ENCODE results near the gene OR5K2. TPM values are rescaled to one million over a fixed set of nuclear protein-coding genes. Genes with fewer than 3 reads are reported as not detected.

OR5K2 gene
- total and polyA plus RNA-seq, 2 donors (not counting 1 experiment from before 2014, with no cell fraction given) = not detected

DNA sequence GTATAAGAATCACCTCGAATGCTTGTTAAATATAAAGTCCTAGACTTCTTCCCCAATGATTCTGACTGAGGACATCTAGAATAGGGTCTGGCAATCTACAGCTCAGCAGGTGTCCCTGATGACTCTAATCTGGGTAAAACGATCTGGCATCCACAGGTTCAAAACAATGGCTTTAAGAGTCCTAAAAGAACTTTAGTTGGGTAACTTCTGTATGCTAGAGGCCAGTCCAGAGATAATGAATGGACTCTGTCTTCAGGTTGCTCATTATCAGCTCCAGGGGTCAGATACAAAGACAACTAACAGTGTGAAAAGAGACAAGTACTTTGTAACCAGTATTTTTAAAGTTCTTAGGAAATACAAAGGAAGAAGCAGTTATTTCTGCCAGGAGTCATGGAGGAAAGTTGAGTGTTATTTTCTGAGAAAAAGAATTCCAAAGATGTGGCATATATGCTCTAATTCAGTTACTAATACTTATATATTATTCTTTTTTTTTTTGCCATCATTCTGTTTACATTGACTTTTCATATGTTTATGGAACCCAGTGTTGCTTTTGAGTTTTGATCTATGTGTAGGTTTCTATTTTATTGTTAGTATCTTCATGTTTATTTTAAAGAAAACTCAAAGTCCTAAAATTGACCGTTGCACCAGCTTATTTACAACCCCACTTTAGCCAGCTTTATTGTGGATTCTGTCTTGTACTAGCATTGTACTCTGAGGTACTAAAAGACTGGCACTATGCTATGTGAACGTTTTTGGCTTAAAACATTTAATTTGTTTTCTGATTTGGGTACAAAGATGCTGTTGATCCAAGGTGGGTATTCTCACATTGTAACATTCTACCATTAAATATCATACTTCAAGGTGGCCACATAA lies 31.2 kb downstream of the OR5K2 start:
- H3K27ac ChIP-seq (ENCODE audit: low read length in 2 of 2) = no peak overlapping the region
- no peaks in the 10 kb centered on the region for H3K36me3 ChIP-seq (replicated peaks in 1 of 2; ENCODE audit: control extremely low read depth in 1 of 2, control insufficient read depth in 1 of 2, extremely low read depth in 1 of 2, insufficient read depth in 2 of 2, low read length in 1 of 2)
- CTCF ChIA-PET = interaction anchor here (0.7 to 0.9 kb wide), 2 partner anchors 8 to 46 kb away, joined by 3 to 4 read pairs; no protein-coding TSS in a partner anchor
- H3K27me3 ChIP-seq (replicated peaks in 1 of 4; ENCODE audit: control extremely low read depth in 1 of 4, control insufficient read depth in 3 of 4, insufficient read depth in 4 of 4, low read length in 3 of 4) = peaks cover 0 to 3% (median 0%) of the 10 kb centered on the region in 4 experiments
- intact Hi-C loops (cut with micrococcal nuclease) = no loop called here
- DNase-seq (no peak), ATAC-seq (ENCODE audit: low read depth) (no peak)
- POLR2A ChIA-PET = no interaction called here
- Mint-ChIP-seq H3K4me1 (peaks cover 3% of the 10 kb centered on the region), H3K9me3 (ENCODE audit: insufficient read depth) (no peaks in the 10 kb centered on the region), H3K4me3 (no peak overlapping the region), H3K27me3 (peaks cover 3% of the 10 kb centered on the region), H3K27ac (no peak overlapping the region)
- H3K79me2 ChIP-seq (ENCODE audit: control insufficient read depth, insufficient read depth, low read length) = no peaks in the 10 kb centered on the region
- H2AFZ ChIP-seq (ENCODE audit: insufficient read depth, low read depth, low read length, poor library complexity, severe bottlenecking) = no peak overlapping the region
- no peak overlapping the region for H3K9ac ChIP-seq (ENCODE audit: low read length)
- no peaks in the 10 kb centered on the region for H3K9me3 ChIP-seq (ENCODE audit: control extremely low read depth in 1 of 3, control insufficient read depth in 2 of 3, insufficient read depth in 1 of 3, low read length in 2 of 3)
- no peak overlapping the region for H3K4me2 ChIP-seq (replicated peaks; ENCODE audit: low read depth, low read length, poor library complexity, severe bottlenecking)
- no peak for TF ChIP-seq EZH2 (IDR thresholded peaks at IDR 0.05; ENCODE audit: borderline replicate concordance, insufficient read depth, low read depth, low read length, poor library complexity, severe bottlenecking)
- TF ChIP-seq, protein P1, sequence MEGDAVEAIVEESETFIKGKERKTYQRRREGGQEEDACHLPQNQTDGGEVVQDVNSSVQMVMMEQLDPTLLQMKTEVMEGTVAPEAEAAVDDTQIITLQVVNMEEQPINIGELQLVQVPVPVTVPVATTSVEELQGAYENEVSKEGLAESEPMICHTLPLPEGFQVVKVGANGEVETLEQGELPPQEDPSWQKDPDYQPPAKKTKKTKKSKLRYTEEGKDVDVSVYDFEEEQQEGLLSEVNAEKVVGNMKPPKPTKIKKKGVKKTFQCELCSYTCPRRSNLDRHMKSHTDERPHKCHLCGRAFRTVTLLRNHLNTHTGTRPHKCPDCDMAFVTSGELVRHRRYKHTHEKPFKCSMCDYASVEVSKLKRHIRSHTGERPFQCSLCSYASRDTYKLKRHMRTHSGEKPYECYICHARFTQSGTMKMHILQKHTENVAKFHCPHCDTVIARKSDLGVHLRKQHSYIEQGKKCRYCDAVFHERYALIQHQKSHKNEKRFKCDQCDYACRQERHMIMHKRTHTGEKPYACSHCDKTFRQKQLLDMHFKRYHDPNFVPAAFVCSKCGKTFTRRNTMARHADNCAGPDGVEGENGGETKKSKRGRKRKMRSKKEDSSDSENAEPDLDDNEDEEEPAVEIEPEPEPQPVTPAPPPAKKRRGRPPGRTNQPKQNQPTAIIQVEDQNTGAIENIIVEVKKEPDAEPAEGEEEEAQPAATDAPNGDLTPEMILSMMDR (IDR thresholded peaks at IDR 0.05) = no peak
- no peaks in the 10 kb centered on the region for H3K4me1 ChIP-seq (ENCODE audit: control insufficient read depth in 2 of 2, insufficient read depth in 2 of 2, low read length in 2 of 2)
- WGBS (ENCODE audit: insufficient coverage) = 100% methylated on average over 1 of the region's 4 CpGs
- no peak overlapping the region for H3K4me3 ChIP-seq (ENCODE audit: control extremely low read depth in 1 of 5, extremely low read depth in 1 of 5, insufficient read depth in 1 of 5, low read depth in 2 of 5, low read length in 4 of 5)
- no peaks in the 10 kb centered on the region for H4K20me1 ChIP-seq (ENCODE audit: control insufficient read depth, insufficient read depth, low read length, poor library complexity, severe bottlenecking)

- Histone ChIP-seq H3K4me2 (replicated peaks; ENCODE audit: low read depth, low read length, poor library complexity, severe bottlenecking) (no peak overlapping the region), H3K27ac (ENCODE audit: low read length in 2 of 2) (no peak overlapping the region)
- ATAC-seq (ENCODE audit: low read depth) = no peak
Observed at GRCh38 chr3:98529856-98530459, 32.5 kb downstream of the OR5K2 start.

More at GRCh38 chr3:98529856-98530459, 32.5 kb downstream of the OR5K2 start:
- Mint-ChIP-seq H3K4me3 (no peak overlapping the region), H3K27ac (no peak overlapping the region), H3K9me3 (ENCODE audit: insufficient read depth) (no peaks in the 10 kb centered on the region), H3K27me3 (peaks cover 3% of the 10 kb centered on the region), H3K4me1 (peaks cover 3% of the 10 kb centered on the region)
- Histone ChIP-seq H3K4me3 (ENCODE audit: control extremely low read depth in 1 of 5, extremely low read depth in 1 of 5, insufficient read depth in 1 of 5, low read depth in 2 of 5, low read length in 4 of 5) (no peak overlapping the region), H3K36me3 (replicated peaks in 1 of 2; ENCODE audit: control extremely low read depth in 1 of 2, control insufficient read depth in 1 of 2, extremely low read depth in 1 of 2, insufficient read depth in 2 of 2, low read length in 1 of 2) (no peaks in the 10 kb centered on the region), H3K9me3 (ENCODE audit: control extremely low read depth in 1 of 3, control insufficient read depth in 2 of 3, insufficient read depth in 1 of 3, low read length in 2 of 3) (no peaks in the 10 kb centered on the region), H4K20me1 (ENCODE audit: control insufficient read depth, insufficient read depth, low read length, poor library complexity, severe bottlenecking) (no peaks in the 10 kb centered on the region), H2AFZ (ENCODE audit: insufficient read depth, low read depth, low read length, poor library complexity, severe bottlenecking) (no peak overlapping the region), H3K27me3 (replicated peaks in 1 of 4; ENCODE audit: control extremely low read depth in 1 of 4, control insufficient read depth in 3 of 4, insufficient read depth in 4 of 4, low read length in 3 of 4) (peaks cover 0 to 3% (median 0%) of the 10 kb centered on the region in 4 experiments), H3K79me2 (ENCODE audit: control insufficient read depth, insufficient read depth, low read length) (no peaks in the 10 kb centered on the region), H3K9ac (ENCODE audit: low read length) (no peak overlapping the region), H3K4me1 (ENCODE audit: control insufficient read depth in 2 of 2, insufficient read depth in 2 of 2, low read length in 2 of 2) (no peaks in the 10 kb centered on the region)
- intact Hi-C loops (cut with micrococcal nuclease) = no loop called here
- DNase-seq = no peak
- WGBS (ENCODE audit: insufficient coverage) = 96% methylated on average over 5 of the region's 8 CpGs
- TF ChIP-seq, protein P1 (IDR thresholded peaks at IDR 0.05) = no peak
- no peak for TF ChIP-seq EZH2 (IDR thresholded peaks at IDR 0.05; ENCODE audit: borderline replicate concordance, insufficient read depth, low read depth, low read length, poor library complexity, severe bottlenecking)
- POLR2A ChIA-PET = no interaction called here
- CTCF ChIA-PET = interaction anchor here (0.6 kb wide), 1 partner anchor 1263 kb away, joined by 3 read pairs; no protein-coding TSS in a partner anchor

Data from B cell (primary cell).